Measurements from ENCODE around the gene GPT2. TPM values are rescaled to one million over a fixed set of nuclear protein-coding genes. Genes with fewer than 3 reads are reported as not detected.

The GPT2 gene
- total and polyA plus RNA-seq, 2 donors (not counting 3 experiments of a cell fraction or from before 2014, with no cell fraction given) = 10.8 to 17.9 TPM

DNA sequence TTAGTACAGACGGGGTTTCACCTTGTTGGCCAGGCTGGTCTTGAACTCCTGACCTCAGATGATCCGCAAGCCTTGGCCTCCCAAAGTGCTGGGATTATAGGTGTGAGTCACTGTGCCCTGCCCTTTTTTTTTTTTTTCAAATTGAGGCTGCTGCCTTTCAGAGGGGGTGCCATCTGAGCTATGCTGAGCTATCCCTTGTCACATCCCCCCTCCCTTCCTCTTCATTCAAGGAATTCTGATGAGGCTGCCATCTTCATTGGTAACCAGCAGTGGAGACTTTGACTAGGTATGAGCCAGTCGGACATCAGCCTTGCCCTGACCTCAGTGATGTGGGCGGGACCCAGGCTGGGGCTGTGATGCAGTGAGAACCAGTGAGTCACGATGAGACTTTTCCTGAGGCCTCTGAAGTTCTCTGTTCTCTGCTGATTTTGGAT lies 24.4 kb upstream of the GPT2 start:
- peak; percentile 95 for FAIRE-seq
- DNase-seq (ENCODE audit: low read depth, low spot score) = peak; percentile 73
- Histone ChIP-seq H3K4me3 (replicated peaks in 1 of 3; ENCODE audit: insufficient read depth in 1 of 3, low read depth in 1 of 3, low read length in 3 of 3) (no peak overlapping the region), H3K9me1 (replicated peaks; ENCODE audit: control insufficient read depth, extremely low read depth, insufficient read depth, low read length) (no peaks in the 10 kb centered on the region), H2AFZ (ENCODE audit: low read depth, low read length) (no peak overlapping the region), H3K4me2 (ENCODE audit: insufficient read depth, low read length) (no peak overlapping the region), H3K27me3 (ENCODE audit: control insufficient read depth in 2 of 2, insufficient read depth in 2 of 2, low read length in 2 of 2) (no peaks in the 10 kb centered on the region), H4K20me1 (replicated peaks; ENCODE audit: control insufficient read depth, extremely low read depth, insufficient read depth, low read length) (no peaks in the 10 kb centered on the region), H3K4me1 (ENCODE audit: control insufficient read depth, extremely low read depth, insufficient read depth, low read length) (peaks cover 8% of the 10 kb centered on the region), H3K36me3 (ENCODE audit: control insufficient read depth in 2 of 2, extremely low read depth in 1 of 2, insufficient read depth in 2 of 2, low read length in 2 of 2) (no peaks in the 10 kb centered on the region), H3K9ac (replicated peaks; ENCODE audit: extremely low read depth, insufficient read depth, low read length) (no peak overlapping the region), H3K27ac (ENCODE audit: insufficient read depth, low read depth, low read length) (peak overlapping the region; percentile 9), H3K79me2 (ENCODE audit: control insufficient read depth, insufficient read depth, low read length) (no peaks in the 10 kb centered on the region), H3K9me3 (replicated peaks; ENCODE audit: control insufficient read depth, insufficient read depth, low read length) (no peaks in the 10 kb centered on the region)
- ChIA-PET CTCF (interaction anchor here (0.8 to 4.2 kb wide), 5 partner anchors 17 to 1305 kb away, joined by 3 to 67 read pairs (median 4); no protein-coding TSS in a partner anchor), POLR2A (no interaction called here)
- no peak for TF ChIP-seq EZH2 (IDR thresholded peaks at IDR 0.05; ENCODE audit: borderline replicate concordance, low read depth, low read length, severe bottlenecking)
- TF ChIP-seq JUN (IDR thresholded peaks at IDR 0.05; ENCODE audit: borderline replicate concordance, insufficient read depth, insufficient read length, low read depth) = peak; percentile 65
- TF ChIP-seq MYC (IDR thresholded peaks at IDR 0.05; ENCODE audit: low read depth, low read length) = no peak
- TF ChIP-seq FOS (IDR thresholded peaks at IDR 0.05; ENCODE audit: borderline replicate concordance, insufficient read depth, low read length) = peak; percentile 84
- intact Hi-C loops (cut with micrococcal nuclease) (loop anchor here (1.0 kb wide), 1 partner anchor 25 kb away; the partner anchor contains the start of gene GPT2), dilution Hi-C loops (cut with MboI; ENCODE audit: extremely low pct_ligation_motif_present, low sequenced_read_pairs) (no loop called here)
- no TSS peak for BruUV-seq (replicated peaks)

DNA sequence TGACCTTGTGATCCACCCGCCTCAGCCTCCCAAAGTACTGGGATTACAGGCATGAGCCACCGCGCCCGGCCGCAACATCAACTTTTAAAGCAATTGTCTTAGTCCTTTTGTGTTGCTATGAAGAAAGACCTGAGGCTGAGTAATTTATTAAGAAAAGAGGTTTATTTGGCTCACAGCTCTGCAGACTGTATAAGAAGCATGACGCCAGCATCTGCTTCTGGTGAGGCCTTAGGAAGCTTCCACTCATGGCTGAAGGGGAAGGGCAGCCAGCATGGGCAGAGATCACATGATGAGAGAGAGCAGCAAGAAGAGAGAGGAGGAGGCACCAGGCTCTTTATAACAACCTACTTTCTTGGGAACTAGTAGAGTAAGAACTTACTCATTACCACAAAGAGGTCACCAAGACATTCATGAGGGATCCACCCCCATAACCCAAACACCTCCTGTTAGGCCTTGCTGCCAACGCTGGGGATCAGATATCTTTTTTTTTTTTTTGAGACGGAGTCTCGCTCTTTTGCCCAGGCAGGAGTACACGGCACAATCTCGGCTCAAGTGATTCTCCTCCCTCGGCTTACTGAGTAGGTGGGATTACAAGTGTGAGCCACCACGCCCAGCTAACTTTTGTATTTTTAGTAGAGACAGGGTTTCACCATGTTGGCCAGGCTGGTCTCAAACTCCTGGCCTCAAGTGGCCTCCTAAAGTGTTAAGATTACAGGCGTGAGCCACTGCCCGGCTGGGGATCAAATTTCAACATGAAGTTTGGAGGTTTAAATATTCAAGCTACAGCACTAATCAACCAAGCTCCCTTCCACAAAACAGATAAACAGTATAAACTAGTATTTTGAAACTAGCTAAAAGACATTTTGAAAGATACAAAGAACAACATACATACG lies 21.4 kb upstream of the GPT2 start:
- dilution Hi-C loops (cut with MboI; ENCODE audit: extremely low pct_ligation_motif_present, low sequenced_read_pairs) = no loop called here
- no TSS peak for BruUV-seq (replicated peaks)
- FAIRE-seq = no peak

More for the DNA sequence above, 21.4 kb upstream of the GPT2 start:
- Histone ChIP-seq H3K9me1 (replicated peaks; ENCODE audit: control insufficient read depth, extremely low read depth, insufficient read depth, low read length) (no peaks in the 10 kb centered on the region), H4K20me1 (replicated peaks; ENCODE audit: control insufficient read depth, extremely low read depth, insufficient read depth, low read length) (no peaks in the 10 kb centered on the region), H3K4me3 (replicated peaks in 1 of 3; ENCODE audit: insufficient read depth in 1 of 3, low read depth in 1 of 3, low read length in 3 of 3) (no peak overlapping the region), H2AFZ (ENCODE audit: low read depth, low read length) (no peak overlapping the region), H3K36me3 (ENCODE audit: control insufficient read depth in 2 of 2, extremely low read depth in 1 of 2, insufficient read depth in 2 of 2, low read length in 2 of 2) (no peaks in the 10 kb centered on the region), H3K4me2 (ENCODE audit: insufficient read depth, low read length) (no peak overlapping the region), H3K9me3 (replicated peaks; ENCODE audit: control insufficient read depth, insufficient read depth, low read length) (no peaks in the 10 kb centered on the region), H3K9ac (replicated peaks; ENCODE audit: extremely low read depth, insufficient read depth, low read length) (no peak overlapping the region), H3K27me3 (ENCODE audit: control insufficient read depth in 2 of 2, insufficient read depth in 2 of 2, low read length in 2 of 2) (no peaks in the 10 kb centered on the region), H3K79me2 (ENCODE audit: control insufficient read depth, insufficient read depth, low read length) (no peaks in the 10 kb centered on the region), H3K27ac (ENCODE audit: insufficient read depth, low read depth, low read length) (no peak overlapping the region), H3K4me1 (ENCODE audit: control insufficient read depth, extremely low read depth, insufficient read depth, low read length) (peaks cover 8% of the 10 kb centered on the region)
- TF ChIP-seq EZH2 (IDR thresholded peaks at IDR 0.05; ENCODE audit: borderline replicate concordance, low read depth, low read length, severe bottlenecking) (no peak), JUN (IDR thresholded peaks at IDR 0.05; ENCODE audit: borderline replicate concordance, insufficient read depth, insufficient read length, low read depth) (no peak), POLR2A (IDR thresholded peaks at IDR 0.05; ENCODE audit: low read depth, low read length) (no peak), POLR2AphosphoS5 (IDR thresholded peaks at IDR 0.05; ENCODE audit: insufficient read depth, low read depth, low read length) (no peak), FOS (IDR thresholded peaks at IDR 0.05; ENCODE audit: borderline replicate concordance, insufficient read depth, low read length) (no peak), MYC (IDR thresholded peaks at IDR 0.05; ENCODE audit: low read depth, low read length) (no peak)
- TF ChIP-seq, protein P1, sequence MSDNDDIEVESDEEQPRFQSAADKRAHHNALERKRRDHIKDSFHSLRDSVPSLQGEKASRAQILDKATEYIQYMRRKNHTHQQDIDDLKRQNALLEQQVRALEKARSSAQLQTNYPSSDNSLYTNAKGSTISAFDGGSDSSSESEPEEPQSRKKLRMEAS (IDR thresholded peaks at IDR 0.05; ENCODE audit: insufficient read depth, insufficient read length) = no peak
- intact Hi-C loops (cut with micrococcal nuclease) = no loop called here
- no peak for DNase-seq (ENCODE audit: low read depth, low spot score)
- CTCF ChIA-PET = interaction anchor here (1.0 to 3.3 kb wide), 5 partner anchors 10 to 46 kb away, joined by 3 to 33 read pairs (median 5); partner anchors contain the start of gene GPT2
- POLR2A ChIA-PET = no interaction called here

Measured in endothelial cell of umbilical vein (primary cell).